HG02763 (cell line): Measurements from ENCODE around the gene HMOX1.
"Not testable (repeated sequence)": the region's sequence is repeated elsewhere in the genome, so short reads cannot be mapped to it uniquely, and the experiment has no call there.

Source experiments
- ATAC-seq: cut with Tn5 transposase; IDR thresholded peaks from one replicate; pipeline ENCODE4 v1.9.1; 2021; ENCODE audit warnings: mild to moderate bottlenecking, moderate library complexity; ENCODE audit not compliant: unreplicated experiment

Gene HMOX1

DNA sequence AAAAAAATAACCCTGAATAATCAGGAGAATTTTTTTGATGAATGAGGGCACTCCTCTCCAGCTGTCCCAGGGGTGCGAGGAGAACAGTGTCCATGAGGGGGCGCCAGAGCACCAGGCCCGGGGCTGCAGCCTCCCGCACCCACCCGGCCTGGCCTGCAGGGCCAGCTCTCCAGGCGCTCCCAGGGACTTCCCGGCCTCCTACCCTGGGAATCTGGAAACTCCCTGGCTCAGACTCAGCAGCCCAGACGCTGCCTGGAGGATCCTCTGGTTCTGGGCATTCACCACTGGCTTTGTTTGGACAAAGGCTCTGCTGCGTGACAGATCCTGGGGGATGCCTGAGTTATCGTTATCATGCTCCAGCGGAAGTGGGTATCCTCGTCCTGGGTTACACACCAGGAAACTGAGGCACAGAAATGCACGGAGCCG is 50.0 kb downstream of the HMOX1 start:
- ATAC-seq = no peak

DNA sequence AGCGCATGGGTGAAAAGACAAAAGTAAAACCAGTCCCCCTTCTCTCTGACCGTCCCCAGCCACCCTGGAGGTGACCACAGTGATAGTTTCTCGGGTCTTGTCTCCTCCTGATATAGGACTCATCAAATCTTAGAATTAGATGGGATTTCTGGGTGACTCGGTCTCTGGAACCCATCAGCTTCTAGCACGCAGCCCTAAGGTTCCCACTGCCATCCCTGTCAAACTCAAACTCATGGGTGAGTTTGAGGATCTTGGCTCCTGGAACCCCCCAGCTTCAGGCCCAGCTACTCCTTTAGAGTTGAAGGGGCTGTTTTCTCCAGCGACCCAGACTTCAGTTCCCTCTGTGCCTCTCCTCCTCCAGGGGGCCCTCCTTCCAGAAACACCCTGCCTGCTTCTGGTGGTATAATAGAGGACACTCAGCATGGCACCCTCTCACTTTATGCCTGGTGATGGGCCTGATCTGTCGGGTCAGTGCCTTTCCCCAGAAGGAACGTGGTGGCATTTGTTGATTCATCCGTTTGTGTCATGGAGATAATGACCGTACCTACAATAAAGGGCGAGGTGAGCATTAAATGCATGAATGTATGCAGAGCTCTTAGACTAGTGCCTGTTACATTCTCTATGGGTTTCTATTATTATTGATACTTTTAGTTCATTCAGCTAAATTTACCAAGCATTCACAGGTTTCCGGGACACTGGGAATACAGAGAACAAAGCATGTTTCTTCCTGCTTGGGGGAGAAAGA is 50.8 kb downstream of the HMOX1 start:
- no peak for ATAC-seq

DNA sequence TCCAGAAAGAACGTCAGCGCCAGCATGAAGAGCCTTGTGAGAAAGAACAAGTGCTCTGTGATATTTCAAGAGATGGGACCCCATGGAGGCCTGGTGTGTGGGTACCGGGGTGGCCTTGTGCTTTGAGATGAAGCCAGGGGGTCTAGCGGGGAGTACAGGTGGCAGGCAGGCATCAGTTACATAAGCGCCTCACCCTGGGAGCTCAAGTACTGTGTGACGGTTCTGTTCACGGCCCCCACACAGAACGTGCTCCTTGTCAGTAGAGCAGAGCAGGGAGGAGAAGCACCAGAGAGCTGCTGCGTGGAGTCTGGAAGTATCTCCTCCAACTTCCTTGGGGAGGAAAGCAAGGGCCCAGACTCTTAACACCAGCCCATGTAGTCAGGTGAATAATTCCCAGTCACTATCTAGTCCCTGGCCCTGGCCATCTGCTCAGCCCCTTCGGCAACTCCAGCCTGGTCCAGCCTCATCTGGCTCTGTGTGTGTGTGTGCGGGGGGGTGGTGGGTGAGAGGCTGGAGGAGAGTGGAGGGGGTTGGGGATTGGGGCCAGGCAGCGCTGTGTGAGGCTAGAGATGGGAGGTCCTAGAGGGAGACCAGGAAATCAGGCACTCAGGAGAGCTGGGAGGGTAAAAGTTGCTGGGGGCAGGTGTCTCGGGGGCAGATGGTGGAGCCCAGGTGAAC is 51.5 kb downstream of the HMOX1 start:
- ATAC-seq = no peak

DNA sequence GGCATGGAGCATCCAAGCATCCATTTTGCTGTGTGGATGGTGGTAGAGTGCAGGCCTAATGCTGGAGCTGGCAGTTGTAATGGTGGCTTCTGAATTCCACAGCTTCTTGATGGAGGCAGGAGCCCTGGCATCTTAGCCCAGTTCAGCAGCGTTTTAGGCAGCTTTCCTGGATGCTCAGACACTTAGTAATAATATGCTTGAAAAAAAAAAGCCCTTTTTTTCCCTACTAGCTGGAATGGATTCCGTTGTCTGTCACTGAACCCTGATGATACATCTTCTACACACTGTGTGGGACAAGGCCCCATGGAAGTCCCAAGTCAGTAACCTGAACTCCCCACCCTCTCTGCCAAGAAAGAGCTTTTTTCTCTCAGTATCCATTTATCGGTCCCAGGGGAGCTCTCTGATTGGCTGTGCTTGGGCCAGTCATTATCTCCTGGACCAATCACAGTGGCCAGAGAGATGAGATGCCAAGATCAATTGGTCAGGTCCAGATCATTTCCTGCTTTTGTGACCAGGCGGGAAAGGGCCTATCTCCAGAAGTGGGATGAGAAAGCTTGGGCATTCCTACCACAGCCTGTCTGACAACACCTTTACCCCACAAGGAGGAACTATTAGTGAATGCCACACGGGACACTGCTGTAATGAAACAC is 53.3 kb downstream of the HMOX1 start:
- ATAC-seq = no peak

DNA sequence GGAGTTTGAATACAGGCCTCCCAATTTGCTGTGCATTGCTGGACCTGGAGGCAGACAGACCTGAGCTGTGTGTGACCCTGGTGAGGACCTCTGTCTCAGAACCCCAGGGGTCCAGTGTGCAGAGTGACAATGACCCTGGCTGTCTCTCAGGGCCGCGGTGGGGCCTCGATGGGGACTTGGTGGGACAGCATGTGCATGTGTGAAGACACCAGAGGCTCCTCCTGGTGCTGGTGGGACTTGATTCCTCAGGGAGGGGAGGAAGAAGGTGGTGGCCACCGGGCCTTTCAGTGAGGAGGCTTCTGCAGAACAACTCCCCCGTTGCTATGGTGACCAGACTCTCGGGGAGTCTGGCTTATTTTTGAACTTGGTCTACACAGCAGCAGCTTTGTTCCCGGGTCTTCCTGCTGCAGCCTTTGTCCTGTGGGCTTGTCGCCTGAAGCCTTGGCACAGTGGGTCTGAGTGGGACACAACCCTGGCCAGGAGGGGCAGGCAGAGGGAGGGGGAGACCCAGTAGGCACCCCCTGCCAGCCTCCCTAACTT is 54.4 kb downstream of the HMOX1 start:
- ATAC-seq = no peak

DNA sequence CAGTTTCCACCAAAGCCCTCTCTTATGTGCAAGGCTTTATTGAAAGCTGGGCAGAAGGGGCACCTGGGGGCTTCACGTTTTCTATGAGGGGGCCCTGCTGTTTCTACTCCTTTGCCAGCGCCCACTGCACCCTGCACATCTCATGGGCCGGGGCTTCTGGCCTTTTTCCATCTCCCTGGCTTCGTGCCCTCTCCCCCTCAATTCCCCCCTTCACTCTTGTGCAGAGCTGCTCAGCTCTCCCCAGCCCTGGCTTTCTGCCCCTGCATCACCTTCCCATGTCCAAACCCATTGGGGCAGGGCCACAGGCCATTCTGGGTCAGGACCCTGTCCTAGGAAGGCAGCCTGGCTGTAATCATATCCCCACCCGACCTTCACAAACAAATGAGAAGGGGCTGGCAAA is 55.5 kb downstream of the HMOX1 start:
- ATAC-seq = no peak

DNA sequence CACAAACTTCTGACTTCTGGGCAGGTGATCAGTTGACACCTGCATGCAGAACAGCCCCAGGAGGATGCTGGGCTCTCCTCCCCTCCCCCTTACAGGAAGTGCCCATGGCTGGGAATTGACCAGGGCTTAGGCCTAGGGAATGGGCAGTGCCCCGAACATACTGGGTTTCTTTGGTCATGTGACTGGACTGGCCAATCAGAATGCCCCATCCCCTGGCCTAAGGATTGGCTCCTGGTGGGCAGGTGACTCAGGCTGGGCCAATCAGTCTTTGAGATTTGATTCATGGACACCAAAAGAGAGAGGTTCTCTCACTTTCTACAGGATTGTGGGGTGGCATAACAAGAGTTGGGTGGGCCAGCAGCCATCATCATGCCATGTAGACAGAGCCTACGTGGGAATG is 56.2 kb downstream of the HMOX1 start:
- ATAC-seq = no peak

DNA sequence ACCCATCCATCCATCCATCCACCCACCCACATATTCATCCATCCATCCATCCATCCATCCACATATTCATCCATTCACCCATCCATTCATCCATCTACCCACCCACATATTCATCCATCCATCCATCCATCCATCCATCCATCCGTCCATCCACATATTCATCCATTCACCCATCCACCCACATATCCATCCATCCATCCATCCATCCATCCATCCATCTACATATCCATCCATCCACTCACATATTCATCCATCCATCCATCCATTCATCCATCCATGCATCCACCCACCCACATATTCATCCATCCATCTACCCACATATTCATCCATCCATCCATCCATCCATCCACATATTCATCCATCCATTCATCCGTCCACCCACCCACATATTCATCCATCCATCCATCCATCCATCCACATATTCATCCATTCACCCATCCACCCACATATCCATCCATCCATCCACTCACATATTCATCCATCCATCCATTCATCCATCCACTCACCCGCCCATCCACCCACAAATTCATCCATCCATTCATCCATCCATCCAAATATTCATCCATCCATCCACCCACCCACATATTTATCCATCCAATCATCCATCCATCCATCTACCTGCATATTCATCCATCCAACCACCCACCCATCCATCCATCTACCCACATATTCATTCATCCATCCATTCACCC is 57.9 kb downstream of the HMOX1 start:
- ATAC-seq = not testable (repeated sequence)

DNA sequence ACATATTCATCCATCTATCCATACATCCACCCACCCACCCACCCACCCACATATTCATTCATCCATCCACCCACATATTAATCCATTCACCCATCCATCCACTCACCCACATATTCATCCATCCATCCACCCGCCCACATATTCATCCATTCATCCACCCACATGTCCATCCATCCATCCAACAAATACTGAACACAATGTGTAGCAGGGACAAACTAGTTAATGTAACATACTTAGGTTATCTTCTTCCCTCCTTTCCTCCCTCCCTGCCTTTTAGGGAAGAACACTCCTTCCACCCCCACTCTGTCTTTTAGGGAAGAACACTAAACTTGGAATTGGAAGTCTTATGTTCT is 58.4 kb downstream of the HMOX1 start:
- ATAC-seq = no peak

DNA sequence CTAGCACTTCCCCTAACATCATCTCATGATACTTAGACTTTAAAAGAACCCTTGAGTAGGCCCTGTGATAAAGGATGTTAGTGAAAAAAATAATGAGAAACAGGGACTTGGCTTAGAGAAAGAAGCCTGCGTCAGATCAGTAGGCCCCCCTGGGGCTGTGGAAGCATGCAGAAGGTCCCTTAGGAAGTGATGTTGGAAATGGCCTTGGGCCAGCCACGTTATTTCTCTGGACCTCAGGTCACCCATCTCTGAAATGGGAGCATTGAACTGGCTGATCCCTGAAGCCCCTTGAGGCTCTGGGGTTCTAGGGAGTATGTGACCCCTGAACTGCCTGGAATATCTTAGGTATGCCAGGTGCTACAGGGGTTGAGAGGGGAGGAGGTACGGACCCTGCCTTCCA is 59.2 kb downstream of the HMOX1 start:
- no peak for ATAC-seq

DNA sequence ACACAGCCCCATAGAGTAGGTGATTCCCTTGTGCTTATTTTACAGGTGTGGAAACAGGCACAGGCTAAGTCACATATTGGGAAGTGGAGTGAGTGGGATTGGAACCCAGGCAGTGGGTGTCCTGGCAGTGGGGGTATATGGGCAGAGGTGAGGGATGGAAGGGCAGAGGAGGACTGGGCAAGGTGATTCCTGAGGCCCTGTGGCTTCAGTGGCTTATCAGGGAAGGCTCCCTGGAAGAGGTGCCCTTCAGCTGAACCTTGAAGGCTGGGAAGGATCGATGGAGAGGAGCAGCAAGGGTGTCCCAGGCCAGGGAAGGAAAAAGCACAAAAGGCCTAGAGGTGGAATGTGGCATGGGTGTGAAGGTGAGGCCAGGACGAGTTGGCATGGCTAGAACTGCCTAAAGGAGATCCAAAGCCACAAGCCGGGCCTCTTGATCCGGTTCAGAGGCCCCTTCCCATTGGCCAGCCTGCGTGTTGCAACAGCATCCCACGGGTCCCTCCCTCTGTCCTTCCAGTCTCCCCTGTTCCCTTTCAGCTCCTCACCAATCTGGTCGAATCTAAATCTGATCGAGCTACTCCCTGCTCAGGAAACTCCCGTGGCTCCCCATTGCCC is 60.7 kb downstream of the HMOX1 start:
- no peak for ATAC-seq

DNA sequence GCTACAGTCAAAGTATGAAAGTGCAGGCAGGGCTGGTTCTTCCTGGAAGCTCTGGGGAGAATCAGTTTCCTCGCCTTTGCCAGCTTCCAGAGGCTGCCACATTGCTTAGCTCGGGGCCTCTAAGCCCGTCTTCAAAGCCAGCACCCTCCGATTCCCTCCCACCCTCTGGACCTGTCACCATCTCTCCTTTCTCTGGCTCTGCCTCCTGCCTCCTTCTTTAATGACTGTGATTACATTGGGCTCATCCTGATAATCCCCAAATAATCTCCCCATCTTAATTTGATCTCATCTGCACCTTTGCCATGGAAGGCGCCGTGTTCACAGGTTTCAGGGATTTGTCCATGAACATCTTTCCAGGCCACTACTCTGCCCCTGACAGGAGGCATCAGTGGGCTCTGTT is 61.6 kb downstream of the HMOX1 start:
- no peak for ATAC-seq

DNA sequence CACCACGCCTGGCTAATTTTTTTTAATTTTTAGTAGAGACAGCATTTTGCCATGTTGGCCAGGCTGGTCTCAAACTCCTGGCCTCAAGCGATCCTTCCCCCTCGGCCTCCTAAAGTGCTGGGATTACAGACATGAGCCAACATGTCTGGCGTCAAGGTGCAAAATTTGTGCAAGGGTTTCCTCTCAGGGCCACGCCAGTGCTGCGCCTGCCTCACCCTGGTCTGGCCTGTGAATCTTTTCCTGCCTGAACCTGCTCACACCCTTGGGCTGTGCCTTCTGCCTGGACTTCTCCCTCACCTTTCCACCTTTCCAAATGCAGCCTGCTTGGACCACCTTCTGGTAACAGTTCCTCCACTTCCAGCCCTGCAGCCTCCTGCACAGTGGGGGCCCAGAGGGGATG is 62.4 kb downstream of the HMOX1 start:
- no peak for ATAC-seq
